K562 (cell line): Measurements from ENCODE around the gene XRCC5. TPM values are rescaled to one million over a fixed set of nuclear protein-coding genes. Genes with fewer than 3 reads are reported as not detected.

Source experiments
- ATAC-seq: fragments of 200-7000 bp; cut with Tn5 transposase; 3 replicates; pipeline ENCODE4 v1.9.1; 2020; ENCODE audit warnings: moderate library complexity
- BruUV-seq: library from RNA; stranded (reverse); fragments of 400-500 nt; replicated peaks from 2 replicates; lab custom pipeline; 2021; lab: Mats Ljungman, UMichigan
- CTCF ChIA-PET: fragments of 300-600 bp; formaldehyde crosslinking; extraction: SDS; loops from one replicate; lab custom pipeline; 2021; ENCODE audit warnings: low intra/inter-chr PET ratio; lab: Yijun Ruan, JAX
- POLR2A ChIA-PET: fragments of 300-600, 350-650 bp; sonication (Branson Sonifier 250); formaldehyde crosslinking; extraction: SDS; loops from one replicate; lab custom pipeline; 2021; ENCODE audit warnings: antibody characterized with exemption, inconsistent platforms; lab: Yijun Ruan, JAX
- DNase-seq, 4 experiments: peaks; one replicate each; pipeline versions ENCODE4 v3.0.0 to v3.0.0-alpha.2; 2011 to 2018; ENCODE audit warnings: low spot score in 3 of 4, mixed read lengths in 3 of 4; ENCODE audit errors: extremely low read depth in 1 of 4
- FAIRE-seq: peaks from 2 replicates; lab custom pipeline; 2011; peaks lifted over from hg19 to GRCh38; lab: Jason Lieb, UNC
- H2AFZ ChIP-seq: 2 replicates; pipeline ENCODE4 v1.6.0; 2011; ENCODE audit warnings: low read depth, low read length, control low read depth, inconsistent platforms
- H3K27ac ChIP-seq: fragments of 200-600 bp; 3 replicates; pipeline ENCODE4 v1.8.0; 2011; ENCODE audit warnings: low read depth, mild to moderate bottlenecking, control low read depth, inconsistent platforms, low read length, moderate library complexity, mixed read lengths; ENCODE audit errors: extremely low read depth
- H3K27me3 ChIP-seq, 2 experiments: fragments of 300-600 bp in 1 of 2; 2 replicates in 1 of 2; 3 replicates in 1 of 2; pipeline versions ENCODE4 v1.6.0 to v1.8.0; 2011; ENCODE audit warnings: inconsistent platforms in 2 of 2, low read length in 2 of 2, mild to moderate bottlenecking in 1 of 2, mixed read lengths in 1 of 2, moderate library complexity in 1 of 2; ENCODE audit not compliant: control insufficient read depth in 2 of 2, insufficient read depth in 2 of 2
- H3K36me3 ChIP-seq: fragments of 300-600 bp; 3 replicates; pipeline ENCODE4 v1.8.0; 2011; ENCODE audit warnings: mild to moderate bottlenecking, low read length, inconsistent platforms; ENCODE audit not compliant: control insufficient read depth, insufficient read depth
- H3K4me1 ChIP-seq, 2 experiments: fragments of 200-600 bp in 1 of 2; replicated peaks in 1 of 2; 2 replicates in 1 of 2; 3 replicates in 1 of 2; pipeline versions ENCODE4 v1.5.1 to v1.8.0; 2011; ENCODE audit warnings: inconsistent platforms in 2 of 2, low read length in 2 of 2, mild to moderate bottlenecking in 1 of 2, mixed read lengths in 1 of 2, moderate library complexity in 1 of 2; ENCODE audit not compliant: control insufficient read depth in 2 of 2, insufficient read depth in 2 of 2
- H3K4me2 ChIP-seq: 2 replicates; pipeline ENCODE4 v1.6.1; 2011; ENCODE audit warnings: low read length, control low read depth, inconsistent platforms, mixed read lengths; ENCODE audit not compliant: insufficient read depth
- H3K4me3 ChIP-seq: fragments of 200-600 bp; sonication (generic), shearing (Covaris generic); 2 replicates; pipeline ENCODE4 v1.5.1; 2016; ENCODE audit warnings: control low read depth, inconsistent platforms
- H3K79me2 ChIP-seq: fragments of 200-600 bp; 3 replicates; pipeline ENCODE4 v1.8.0; 2011; ENCODE audit warnings: low read length, inconsistent platforms; ENCODE audit not compliant: control insufficient read depth, insufficient read depth
- H3K9ac ChIP-seq, 2 experiments: 2 replicates each; pipeline versions ENCODE4 v1.6.0 to v1.6.1; 2011; ENCODE audit warnings: low read depth in 2 of 2, low read length in 2 of 2, control low read depth in 1 of 2, inconsistent platforms in 1 of 2, mild to moderate bottlenecking in 1 of 2, mixed read lengths in 1 of 2; ENCODE audit not compliant: insufficient read depth in 1 of 2
- H3K9me1 ChIP-seq: one replicate; pipeline ENCODE4 v1.6.0; 2011; ENCODE audit warnings: inconsistent platforms, mild to moderate bottlenecking, low read length, moderate library complexity; ENCODE audit not compliant: control insufficient read depth, insufficient read depth
- H3K9me3 ChIP-seq: replicated peaks from 2 replicates; pipeline ENCODE4 v1.5.1; 2011; ENCODE audit warnings: low read depth, low read length, inconsistent platforms; ENCODE audit not compliant: control insufficient read depth, insufficient read depth
- H4K20me1 ChIP-seq: replicated peaks from 2 replicates; pipeline ENCODE4 v1.6.1; 2011; ENCODE audit warnings: low read length, inconsistent platforms, mixed read lengths; ENCODE audit not compliant: control insufficient read depth, insufficient read depth
- ADNP ChIP-seq: fragments of 200-800 bp; sonication (Bioruptor generic); IDR thresholded peaks from 2 replicates; pipeline ENCODE4 v1.6.1; 2016; ENCODE audit warnings: missing genetic modification characterization, missing compliant biosample characterization
- FOXJ3 ChIP-seq: sonication (generic); formaldehyde crosslinking; IDR thresholded peaks from 2 replicates; pipeline ENCODE4 v1.4.0; 2020; ENCODE audit warnings: mild to moderate bottlenecking, missing genetic modification reagents
- HNRNPL ChIP-seq: fragments of 200-400 bp; formaldehyde crosslinking; IDR thresholded peaks from 2 replicates; pipeline ENCODE4 v1.6.1; 2017; ENCODE audit warnings: low read depth, mild to moderate bottlenecking, low read length
- L3MBTL2 ChIP-seq: fragments of 450-650 bp; IDR thresholded peaks from 2 replicates; pipeline ENCODE4 v1.6.1; 2016; ENCODE audit warnings: mild to moderate bottlenecking, moderate library complexity
- POLR2A ChIP-seq: fragments of 450-650 bp; conservative IDR thresholded peaks from 2 replicates; pipeline ENCODE4 v1.6.1; 2016
- RBM39 ChIP-seq: fragments of 200-400 bp; formaldehyde crosslinking; optimal IDR thresholded peaks from 2 replicates; pipeline ENCODE3; 2018; ENCODE audit warnings: low read depth, low read length
- SRSF1 ChIP-seq: fragments of 200-400 bp; formaldehyde crosslinking; IDR thresholded peaks from 2 replicates; pipeline ENCODE4 v1.6.1; 2017; ENCODE audit warnings: mild to moderate bottlenecking, low read depth, low read length, moderate library complexity
- ZFP30 ChIP-seq: fragments of 250-450 bp; sonication (Bioruptor Pico); IDR thresholded peaks from 2 replicates; pipeline ENCODE4 v1.8.0; 2022; ENCODE audit warnings: moderate library complexity, mild to moderate bottlenecking, inconsistent platforms, borderline replicate concordance
- ZFX ChIP-seq: sonication (generic); formaldehyde crosslinking; IDR thresholded peaks from 2 replicates; pipeline ENCODE4 v1.8.0; 2022; ENCODE audit warnings: mild to moderate bottlenecking, missing genetic modification reagents, moderate library complexity
- WGBS: fragments of 100-300 bp; shearing (Covaris generic); methylation state at CpG from one replicate; pipeline ENCODE4 v1.1.6; 2016; ENCODE audit warnings: low coverage, mixed read lengths; ENCODE audit not compliant: insufficient coverage; ENCODE audit errors: missing lambda C conversion rate; 5-methylcytosine and 5-hydroxymethylcytosine counted together
- in situ Hi-C: fragments of 300-500 bp; cut with MboI; formaldehyde crosslinking; loops from 4 replicates; pipeline ENCODE4 v1.15.0; 2018; ENCODE audit warnings: inconsistent platforms, mixed read lengths
- intact Hi-C: fragments of 100-400 bp; cut with micrococcal nuclease; formaldehyde crosslinking; loops from 2 replicates; pipeline ENCODE4 v1.14.2; 2022
- polyA plus RNA-seq, 8 experiments: library from polyadenylated mRNA; depleted of rRNA in 4 of 8; stranded (reverse) in 5 of 8; unstranded in 3 of 8; fragments of >200 nt; fragmentation: Nextera tagmentation in 2 of 8; fragmentation: Illumina TruSeq in 1 of 8; extraction: Ambion mirVana in 2 of 8; extraction: Trizol in 1 of 8; gene quantifications; 2 replicates each; pipeline versions ENCODE4 v1.2.1 to v1.2.3, GENCODE V29; 2011 to 2014; ENCODE audit warnings: inconsistent platforms in 1 of 8, missing spikeins in 1 of 8
- total RNA-seq, 7 experiments: library from RNA; depleted of rRNA in 6 of 7; stranded (reverse); fragments of >200 nt in 6 of 7; fragmentation: Illumina TruSeq in 2 of 7; extraction: Trizol in 2 of 7; gene quantifications; 2 replicates each; pipeline versions ENCODE4 v1.2.1 to v1.2.3, GENCODE V29; 2011 to 2021; ENCODE audit warnings: low replicate concordance in 1 of 7
- TF ChIP-seq, protein P1 (sequence below), 2 experiments: IDR thresholded peaks; 2 replicates each; pipeline ENCODE4 v1.6.1; 2012; ENCODE audit warnings: improper control_type of control experiment in 2 of 2, low read depth in 2 of 2, low read length in 2 of 2, borderline replicate concordance in 1 of 2

The XRCC5 gene
- total and polyA plus RNA-seq, 9 of the 15 experiments (the other 6 are each of a cell fraction or from before 2014, with no cell fraction given) = 168 to 551 (median 297) TPM

DNA sequence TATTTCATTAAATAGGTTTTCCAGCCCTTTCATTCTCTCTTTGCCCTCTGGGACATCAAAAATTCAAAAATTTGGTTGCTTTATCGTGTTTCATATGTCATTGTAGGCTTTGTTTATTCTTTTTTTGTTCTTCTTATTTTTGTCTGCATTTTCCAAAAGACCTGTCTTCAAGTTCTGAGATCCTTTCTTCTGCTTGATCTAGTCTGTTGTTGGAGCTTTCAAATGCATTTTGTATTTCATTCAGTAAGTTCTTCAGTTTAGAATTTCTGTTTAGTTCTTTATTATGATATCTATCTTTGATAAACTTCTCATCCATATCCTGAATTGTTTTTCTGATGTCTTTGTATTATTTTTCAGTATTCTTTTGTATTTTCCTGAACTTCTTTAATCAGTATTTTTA, 123.6 kb downstream of the XRCC5 start (continued):
- TF ChIP-seq, protein P1, sequence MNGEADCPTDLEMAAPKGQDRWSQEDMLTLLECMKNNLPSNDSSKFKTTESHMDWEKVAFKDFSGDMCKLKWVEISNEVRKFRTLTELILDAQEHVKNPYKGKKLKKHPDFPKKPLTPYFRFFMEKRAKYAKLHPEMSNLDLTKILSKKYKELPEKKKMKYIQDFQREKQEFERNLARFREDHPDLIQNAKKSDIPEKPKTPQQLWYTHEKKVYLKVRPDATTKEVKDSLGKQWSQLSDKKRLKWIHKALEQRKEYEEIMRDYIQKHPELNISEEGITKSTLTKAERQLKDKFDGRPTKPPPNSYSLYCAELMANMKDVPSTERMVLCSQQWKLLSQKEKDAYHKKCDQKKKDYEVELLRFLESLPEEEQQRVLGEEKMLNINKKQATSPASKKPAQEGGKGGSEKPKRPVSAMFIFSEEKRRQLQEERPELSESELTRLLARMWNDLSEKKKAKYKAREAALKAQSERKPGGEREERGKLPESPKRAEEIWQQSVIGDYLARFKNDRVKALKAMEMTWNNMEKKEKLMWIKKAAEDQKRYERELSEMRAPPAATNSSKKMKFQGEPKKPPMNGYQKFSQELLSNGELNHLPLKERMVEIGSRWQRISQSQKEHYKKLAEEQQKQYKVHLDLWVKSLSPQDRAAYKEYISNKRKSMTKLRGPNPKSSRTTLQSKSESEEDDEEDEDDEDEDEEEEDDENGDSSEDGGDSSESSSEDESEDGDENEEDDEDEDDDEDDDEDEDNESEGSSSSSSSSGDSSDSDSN (IDR thresholded peaks at IDR 0.05; ENCODE audit: borderline replicate concordance in 1 of 2, low read depth in 2 of 2, low read length in 2 of 2) = no peak
- no peak for TF ChIP-seq ADNP (tag)

DNA sequence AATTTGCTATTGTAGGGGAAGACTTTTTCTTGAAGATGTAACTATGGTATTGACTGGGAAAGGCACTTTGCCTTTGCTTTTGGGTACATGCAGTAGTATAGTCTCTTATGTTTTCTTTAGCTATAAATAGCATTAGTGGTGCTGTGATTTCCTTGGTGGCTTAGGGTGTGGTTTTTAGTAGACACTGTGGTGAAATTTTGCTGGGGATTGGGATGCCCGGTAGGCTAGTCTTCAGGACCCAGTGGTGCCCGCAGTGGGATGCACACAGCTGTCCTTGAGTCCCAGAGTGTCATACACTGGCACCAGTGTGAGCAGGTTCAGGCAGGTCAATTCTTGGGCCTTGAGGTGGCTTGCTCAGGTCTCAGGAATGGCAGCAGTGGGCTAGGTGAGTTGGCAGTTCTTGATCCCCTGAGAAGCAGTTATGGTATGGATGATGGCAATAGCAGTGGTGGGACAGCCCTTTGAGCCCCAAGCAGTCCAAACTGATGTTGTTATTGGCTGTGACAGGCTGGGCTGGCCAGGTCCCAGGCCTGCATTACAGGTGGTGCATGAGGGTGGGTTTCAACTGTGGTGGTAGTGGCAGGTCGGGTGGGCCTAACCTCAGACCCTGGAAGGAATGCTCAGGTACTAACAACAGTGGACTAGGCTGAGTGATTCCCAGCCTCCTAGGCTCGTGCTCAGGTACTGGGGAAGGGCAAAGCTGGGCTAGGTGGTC, 124.3 kb downstream of the XRCC5 start:
- Histone ChIP-seq H3K36me3 (no peaks in the 10 kb centered on the region), H3K9me1 (no peaks in the 10 kb centered on the region), H3K4me1 (no peaks in the 10 kb centered on the region), H4K20me1 (no peaks in the 10 kb centered on the region), H3K4me3 (no peak overlapping the region), H2AFZ (no peak overlapping the region), H3K27me3 (no peaks in the 10 kb centered on the region), H3K79me2 (no peaks in the 10 kb centered on the region), H3K4me2 (no peak overlapping the region), H3K9ac (no peak overlapping the region), H3K27ac (no peak overlapping the region), H3K9me3 (no peaks in the 10 kb centered on the region; the same call in 1 of the 2 replicates)
- no peak for DNase-seq
- no TSS peak for BruUV-seq
- intact Hi-C loops (no loop called here), in situ Hi-C loops (no loop called here)
- 22% methylated on average over 4 of the region's 4 CpGs for WGBS
- no peak for ATAC-seq
- FAIRE-seq = no peak
- no peak for TF ChIP-seq ZFX (CRISPR knock-in tag)
- TF ChIP-seq POLR2A = no peak
- TF ChIP-seq ZFP30 (CRISPR knock-in tag) = no peak
- no peak for TF ChIP-seq RBM39
- TF ChIP-seq HNRNPL = no peak
- TF ChIP-seq SRSF1 = no peak
- TF ChIP-seq L3MBTL2 = no peak
- TF ChIP-seq FOXJ3 (CRISPR knock-in tag) = no peak
- ChIA-PET POLR2A (no interaction called here), CTCF (no interaction called here)
